Stimulated activated CD8-positive, alpha-beta memory T cell treated with anti-CD3 and anti-CD28 coated beads, Interleukin-4, amount 100 ng/mL, for 24 hours (primary cell): Measurements from ENCODE around the gene MTHFD1L.

Source experiments
- DNase-seq: peaks from one replicate; pipeline ENCODE4 v3.0.0-alpha.2; 2020; ENCODE audit warnings: low read depth

MTHFD1L gene

DNA sequence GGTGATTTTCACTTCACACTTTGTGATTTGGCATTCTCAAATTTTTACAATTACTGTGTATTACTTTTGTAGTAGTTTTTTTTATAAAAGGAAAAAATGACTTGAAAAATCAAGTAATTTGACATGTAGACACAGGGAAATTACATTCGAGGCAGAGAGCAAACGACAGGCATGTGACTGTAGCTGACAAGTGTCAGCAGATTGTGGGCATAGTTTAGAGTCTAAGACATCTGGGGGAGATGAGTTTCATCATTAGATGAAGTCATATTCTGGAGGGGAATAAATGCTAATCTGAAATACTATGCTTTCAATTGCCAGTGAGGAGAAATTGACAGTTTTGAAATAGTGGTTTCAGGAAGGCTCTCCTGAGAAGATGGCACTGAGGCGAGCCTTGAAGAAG, 126.0 kb downstream of the MTHFD1L start:
- DNase-seq = no peak

GRCh38 chr6:150992262-150992661, 126.8 kb downstream of the MTHFD1L start:
- DNase-seq = no peak

GRCh38 chr6:150992703-150993102, 127.2 kb downstream of the MTHFD1L start:
- DNase-seq = no peak

- no peak for DNase-seq
Observed at GRCh38 chr6:150993253-150993652, 127.8 kb downstream of the MTHFD1L start.

GRCh38 chr6:150994026-150994425, 128.5 kb downstream of the MTHFD1L start:
- DNase-seq = no peak

DNA sequence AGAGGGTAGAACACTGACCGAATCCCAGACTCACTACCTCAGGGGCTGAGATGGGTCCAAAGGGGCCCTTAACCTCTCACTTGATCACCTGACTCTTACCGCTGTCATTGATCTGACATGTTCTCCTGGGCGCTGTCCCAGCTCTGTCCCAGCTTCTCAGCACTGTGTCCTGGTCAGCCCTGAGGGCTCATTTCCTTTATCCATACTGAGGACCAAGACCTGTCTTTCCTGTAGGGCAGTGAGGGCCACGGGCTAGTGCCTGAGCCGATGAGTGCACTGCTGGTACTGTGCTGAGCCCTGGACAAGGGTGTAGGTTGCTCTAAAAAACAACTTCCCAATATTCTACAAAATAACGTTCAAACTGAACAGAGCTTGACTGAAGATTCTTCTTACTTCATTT, 131.5 kb downstream of the MTHFD1L start:
- DNase-seq = no peak

DNA sequence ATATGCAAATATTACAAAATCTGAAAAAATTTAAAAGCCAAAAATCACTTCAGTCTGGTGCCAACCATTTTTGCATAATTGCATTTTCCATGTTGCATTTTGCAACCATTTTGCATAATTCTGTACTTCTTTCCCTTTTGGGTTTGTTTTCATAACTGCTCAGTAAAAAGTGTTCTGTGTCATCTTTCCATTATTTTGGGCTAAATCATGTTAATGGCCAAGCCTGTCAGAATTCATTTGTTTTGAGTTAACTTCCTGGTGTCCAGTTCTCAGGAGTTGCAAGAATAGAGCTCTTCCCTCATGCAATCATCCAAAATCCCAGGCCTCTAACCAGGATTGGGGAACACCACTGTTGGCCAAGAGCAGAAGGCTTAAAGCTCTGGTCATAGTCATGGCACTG, 133.6 kb downstream of the MTHFD1L start:
- no peak for DNase-seq

GRCh38 chr6:150999576-150999975, 134.1 kb downstream of the MTHFD1L start:
- DNase-seq = no peak

DNA sequence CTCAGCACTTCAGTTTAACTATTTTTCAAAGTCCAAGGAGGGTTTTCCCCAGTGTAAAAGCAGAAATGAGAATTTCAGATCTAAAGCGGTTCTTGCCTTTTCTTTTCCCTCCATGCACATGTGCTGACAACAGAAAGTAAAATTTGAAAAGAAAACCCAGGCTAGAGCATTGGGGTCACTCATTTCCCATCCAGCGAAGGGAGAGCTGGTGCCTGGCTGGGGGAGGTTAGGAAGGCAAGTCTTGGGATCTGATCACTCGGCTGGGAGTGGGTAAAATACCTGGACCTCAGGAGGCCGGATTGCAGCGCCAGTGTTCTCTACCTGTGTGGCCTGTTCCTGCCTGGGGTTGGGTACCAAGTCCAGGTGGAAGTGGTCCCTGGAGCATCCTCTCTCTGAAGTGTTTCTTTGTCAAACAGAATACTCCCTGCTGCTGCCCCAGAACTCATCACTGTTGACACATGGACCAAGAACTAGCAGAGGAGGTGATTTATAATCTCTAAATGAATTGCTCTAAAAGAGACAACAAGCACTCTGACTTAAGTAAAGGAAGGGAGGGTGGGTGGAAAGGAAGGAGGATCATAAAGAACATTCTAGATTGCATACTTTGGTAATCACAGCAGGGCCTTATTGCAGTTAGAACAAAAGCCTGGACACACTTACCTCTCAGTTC, 136.0 kb downstream of the MTHFD1L start:
- DNase-seq = no peak

- DNase-seq = no peak
Observed at GRCh38 chr6:151002057-151002450, 136.6 kb downstream of the MTHFD1L start.

DNA sequence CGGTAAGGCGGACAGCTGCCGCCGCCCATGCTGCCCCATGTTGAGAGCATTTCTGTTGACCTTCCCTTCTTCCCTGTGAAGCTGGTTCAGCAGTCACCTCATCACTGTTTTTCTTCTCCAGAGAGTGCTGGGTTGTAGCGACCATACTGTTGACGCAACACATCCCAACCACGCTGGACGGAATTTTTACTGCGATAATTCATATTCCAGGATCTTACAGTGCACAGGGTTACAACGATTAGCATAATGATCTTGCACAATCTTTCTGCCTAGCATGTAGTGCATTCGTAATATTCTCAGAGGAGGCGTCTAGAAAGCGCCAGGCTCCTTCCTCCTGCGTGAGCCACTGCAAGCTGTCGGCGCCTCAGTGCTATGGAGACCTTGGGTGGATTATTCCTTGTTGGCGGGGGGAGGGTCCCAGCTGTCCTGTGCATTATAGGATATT, 137.0 kb downstream of the MTHFD1L start:
- no peak for DNase-seq

DNA sequence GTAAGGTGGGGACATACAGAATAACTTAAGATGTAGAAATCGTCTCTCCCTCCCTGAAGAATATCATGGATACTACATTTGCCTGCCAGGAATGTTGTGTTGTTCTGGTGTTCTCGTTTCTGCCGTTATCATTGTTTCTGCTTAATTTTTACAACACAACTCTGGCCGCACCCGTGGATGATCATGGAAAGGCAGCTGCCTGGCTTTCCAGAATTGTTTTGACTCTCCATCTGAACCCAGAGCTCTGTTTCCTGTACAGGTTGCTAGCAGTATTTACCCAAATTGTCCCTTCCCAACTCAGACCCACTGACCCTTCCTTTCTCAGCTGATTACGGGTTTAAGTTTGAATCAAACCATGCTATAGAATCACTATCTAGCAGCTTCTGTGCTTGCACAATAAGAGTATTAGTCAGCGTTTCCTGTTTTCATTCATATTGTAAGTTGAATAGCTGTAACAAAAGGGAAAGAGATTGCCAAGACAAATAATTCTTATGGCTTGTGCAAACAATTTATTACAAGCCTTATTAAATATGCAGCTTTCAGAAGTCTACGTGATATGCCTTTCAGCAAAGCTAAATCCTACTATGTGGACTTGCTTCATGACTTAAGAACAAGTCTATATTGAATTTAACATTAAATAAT, 139.0 kb downstream of the MTHFD1L start:
- DNase-seq = no peak

GRCh38 chr6:151005164-151005563, 139.7 kb downstream of the MTHFD1L start:
- no peak for DNase-seq

DNA sequence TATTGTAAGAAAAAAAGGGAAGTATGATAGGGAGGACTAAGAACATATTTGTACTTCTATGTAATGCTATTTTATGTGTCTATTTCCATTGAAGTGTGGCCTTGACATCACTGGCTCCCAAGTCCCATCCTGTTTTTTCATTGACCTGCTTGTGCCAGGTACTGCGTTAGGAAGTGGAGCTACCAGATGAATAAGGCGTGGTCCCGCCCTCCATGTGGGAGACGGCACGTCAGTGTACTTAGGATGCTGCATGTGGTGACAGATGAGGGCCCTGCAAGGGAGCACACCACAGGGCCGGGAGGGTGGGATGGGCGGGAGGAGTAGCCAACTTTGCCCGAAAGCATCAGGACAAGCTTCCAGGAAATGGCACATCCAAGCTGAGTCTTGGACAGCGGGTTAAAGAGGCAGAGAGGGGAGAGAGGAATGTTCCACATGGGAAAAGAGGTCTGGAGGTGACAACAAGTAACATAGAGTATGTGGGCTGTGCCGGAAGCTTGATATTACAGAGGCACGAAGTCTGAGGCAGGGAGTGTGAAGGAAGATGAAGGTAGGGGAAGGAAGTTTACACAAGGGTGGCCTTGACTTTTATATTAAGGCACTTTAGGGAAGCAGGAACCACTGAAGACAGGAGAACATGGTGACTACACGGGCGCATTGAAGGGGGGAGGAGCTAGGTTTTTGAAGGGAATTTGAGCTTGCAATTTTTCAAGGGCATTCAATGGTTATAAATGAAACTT, 140.6 kb downstream of the MTHFD1L start:
- no peak for DNase-seq

DNA sequence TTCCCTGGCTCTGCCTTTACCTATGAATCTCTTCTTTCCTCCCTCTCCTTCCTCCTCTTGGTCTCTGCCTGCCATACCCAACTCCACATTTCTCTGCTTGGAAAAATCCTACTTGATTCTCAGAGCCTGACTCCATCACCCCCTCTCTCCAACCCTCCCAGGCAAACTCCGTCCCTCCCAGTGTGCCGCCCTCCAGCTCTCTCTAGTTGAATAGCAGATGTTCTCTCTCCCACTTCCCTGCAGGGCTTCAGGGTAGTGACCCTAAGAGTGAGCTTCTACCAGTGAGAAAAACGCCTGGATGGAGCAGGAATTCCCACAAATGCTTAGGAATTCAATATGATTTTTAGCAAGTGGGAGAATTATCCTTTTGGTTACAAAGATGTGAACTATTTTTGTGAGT, 141.6 kb downstream of the MTHFD1L start:
- DNase-seq = no peak

DNA sequence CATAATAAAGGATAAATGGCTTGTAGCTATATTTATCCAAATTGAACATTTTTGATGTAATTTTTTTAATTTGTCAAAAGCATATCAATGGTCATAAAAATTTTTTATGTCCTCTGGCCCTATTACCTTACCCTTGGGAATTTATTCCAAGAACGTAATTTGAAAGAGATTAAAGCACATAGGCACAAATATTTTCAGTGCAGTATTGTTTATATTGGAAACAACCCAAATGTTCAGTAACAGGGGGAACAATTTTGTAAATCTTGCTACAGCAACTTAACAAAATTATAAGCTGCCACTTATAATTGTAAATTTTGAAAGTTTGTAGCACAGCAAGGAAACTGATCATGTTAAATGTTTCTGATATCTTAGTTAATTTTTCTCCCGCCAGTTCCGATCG, 142.4 kb downstream of the MTHFD1L start:
- no peak for DNase-seq

DNA sequence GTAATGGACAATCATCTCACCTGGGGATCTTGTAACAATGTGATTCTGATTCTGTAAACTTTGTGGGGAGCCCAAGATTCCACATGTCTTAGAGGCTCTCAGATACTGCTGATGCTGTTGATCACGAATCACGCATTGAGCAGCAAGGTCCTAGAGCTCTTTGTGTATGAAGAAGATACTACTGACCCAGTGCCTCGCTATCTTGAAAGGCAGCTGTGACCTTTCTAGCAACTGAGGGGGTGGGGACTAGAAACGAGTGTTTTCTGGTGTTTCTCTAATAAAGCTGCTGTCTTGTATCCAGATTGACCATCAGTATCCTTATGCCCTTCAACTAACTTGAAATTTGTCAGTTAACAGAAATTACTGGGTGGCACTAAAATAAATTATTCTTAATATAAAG, 142.9 kb downstream of the MTHFD1L start:
- DNase-seq = no peak

GRCh38 chr6:151009576-151009975, 144.1 kb downstream of the MTHFD1L start:
- no peak for DNase-seq

- DNase-seq = no peak
Observed at GRCh38 chr6:151010071-151010470, 144.6 kb downstream of the MTHFD1L start.

DNA sequence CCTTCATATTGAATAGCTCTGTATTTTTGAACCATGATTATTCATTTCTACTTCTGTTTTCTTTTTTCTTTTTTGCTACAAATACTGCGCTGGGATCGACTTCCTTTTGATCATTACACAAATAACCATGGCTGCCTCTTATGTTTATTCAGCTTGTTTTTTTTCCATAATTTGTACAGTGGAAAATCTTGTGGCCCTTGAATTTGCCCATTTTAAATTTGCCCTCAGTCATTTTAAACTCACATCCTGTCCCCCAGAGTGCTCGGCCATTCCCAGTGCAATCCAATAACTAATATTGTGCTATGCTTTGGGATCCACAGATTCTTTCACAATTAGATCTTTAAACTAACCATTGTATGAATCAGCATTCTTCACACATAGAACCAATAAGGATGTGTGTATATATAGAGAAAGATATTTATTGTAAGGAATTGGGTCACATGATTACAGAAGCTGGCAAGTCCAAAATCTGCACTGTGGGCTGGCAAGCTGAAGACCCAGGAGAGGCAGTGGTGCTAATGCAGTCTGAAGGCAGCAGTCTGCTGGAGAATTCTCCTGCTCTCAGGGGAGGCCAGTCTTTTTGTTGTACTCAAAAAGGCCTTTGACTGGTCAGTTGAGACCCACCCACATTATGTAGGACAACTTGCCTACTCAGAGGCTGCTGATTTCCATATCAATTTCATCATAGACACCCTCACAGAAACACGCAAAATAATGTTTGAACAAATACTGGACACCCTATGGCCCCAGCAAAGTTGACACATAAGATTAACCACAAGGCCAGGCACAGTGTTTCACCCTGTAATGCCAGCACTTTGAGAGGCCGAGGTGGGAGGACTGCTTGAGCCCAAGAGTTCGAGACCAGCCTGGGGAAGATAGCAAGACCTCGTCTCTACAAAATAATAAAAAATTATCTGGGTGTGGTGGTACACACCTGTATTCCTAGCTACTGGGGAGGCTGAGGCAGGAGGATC, 147.1 kb downstream of the MTHFD1L start:
- no peak for DNase-seq

DNA sequence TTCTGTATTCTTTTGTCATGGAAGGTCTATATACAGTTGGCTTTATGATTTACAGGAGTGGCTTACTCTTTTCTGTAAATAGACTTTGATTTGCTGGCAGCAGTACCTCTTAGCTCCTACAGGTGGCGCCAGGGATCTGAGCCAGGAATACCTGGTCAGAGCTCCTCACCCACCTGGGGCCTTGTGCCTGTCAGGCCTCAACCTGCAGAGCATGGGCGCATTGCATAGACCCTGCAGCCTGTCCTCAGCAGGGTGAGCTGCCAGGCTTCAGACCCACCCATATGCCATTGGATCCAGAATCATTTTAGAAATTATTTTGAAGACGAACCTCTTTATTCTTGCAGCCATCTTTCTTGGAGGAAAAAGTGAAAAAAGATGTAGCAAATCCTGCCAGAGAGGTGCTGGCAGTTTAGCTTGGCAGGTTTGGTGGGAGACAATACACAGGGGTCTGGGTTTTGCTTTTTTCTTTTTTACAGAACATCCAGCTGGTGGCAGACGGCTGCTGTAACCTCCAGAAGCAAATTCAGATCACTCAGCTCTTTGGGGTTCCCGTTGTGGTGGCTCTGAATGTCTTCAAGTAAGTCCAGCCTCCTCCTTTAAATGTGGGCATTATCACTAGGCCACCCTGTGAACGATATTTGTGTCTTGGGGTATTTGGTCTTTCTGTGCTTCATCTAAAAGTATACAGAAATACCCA, 149.1 kb downstream of the MTHFD1L start:
- DNase-seq = peak; percentile 23
